Keratinocyte (primary cell): ENCODE measurements around the gene GPX3. TPM values are rescaled to one million over a fixed set of nuclear protein-coding genes. Genes with fewer than 3 reads are reported as not detected.

ENCODE experiments used
- DNase-seq: peaks from one replicate; pipeline ENCODE4 v3.0.0-alpha.2; 2011; ENCODE audit warnings: low read depth, missing footprints, low spot score
- FAIRE-seq: peaks from 2 replicates; lab custom pipeline; 2011; peaks lifted over from hg19 to GRCh38; lab: Jason Lieb, UNC
- H2AFZ ChIP-seq: 2 replicates; pipeline ENCODE4 v1.6.0; 2012; ENCODE audit warnings: low read length, control low read depth, inconsistent platforms; ENCODE audit not compliant: control insufficient read depth
- H3K27ac ChIP-seq: 2 replicates; pipeline ENCODE4 v1.5.1; 2011; ENCODE audit warnings: low read length; ENCODE audit not compliant: control insufficient read depth, insufficient read depth
- H3K27me3 ChIP-seq: 3 replicates; pipeline ENCODE4 v1.6.0; 2011; ENCODE audit warnings: low read length; ENCODE audit not compliant: control insufficient read depth, insufficient read depth; ENCODE audit errors: extremely low read depth
- H3K36me3 ChIP-seq, 2 experiments: 2 replicates in 1 of 2; 3 replicates in 1 of 2; pipeline ENCODE4 v1.5.1; 2011; ENCODE audit warnings: low read length in 2 of 2, mild to moderate bottlenecking in 1 of 2; ENCODE audit not compliant: control insufficient read depth in 2 of 2, insufficient read depth in 2 of 2; ENCODE audit errors: extremely low read depth in 1 of 2
- H3K4me1 ChIP-seq: 3 replicates; pipeline ENCODE4 v1.5.1; 2011; ENCODE audit warnings: low read length; ENCODE audit not compliant: control insufficient read depth, insufficient read depth; ENCODE audit errors: extremely low read depth
- H3K4me2 ChIP-seq: 3 replicates; pipeline ENCODE4 v1.6.0; 2011; ENCODE audit warnings: low read depth, low read length; ENCODE audit not compliant: control insufficient read depth, insufficient read depth; ENCODE audit errors: extremely low read depth
- H3K4me3 ChIP-seq, 3 experiments: fragments of 200-600 bp in 1 of 3; sonication (generic) in 1 of 3; 2 replicates in 2 of 3; 3 replicates in 1 of 3; pipeline ENCODE4 v1.5.1; 2011 to 2016; ENCODE audit warnings: low read length in 3 of 3, mild to moderate bottlenecking in 3 of 3, control low read depth in 2 of 3, inconsistent platforms in 1 of 3, low read depth in 1 of 3, mixed read lengths in 1 of 3, mixed run types in 1 of 3, moderate library complexity in 1 of 3; ENCODE audit not compliant: control insufficient read depth in 2 of 3, insufficient read depth in 2 of 3; ENCODE audit errors: extremely low read depth in 1 of 3
- H3K79me2 ChIP-seq: 2 replicates; pipeline ENCODE4 v1.6.0; 2012; ENCODE audit warnings: low read length; ENCODE audit not compliant: control insufficient read depth, insufficient read depth
- H3K9ac ChIP-seq: 3 replicates; pipeline ENCODE4 v1.6.0; 2011; ENCODE audit warnings: low read length; ENCODE audit not compliant: control insufficient read depth, insufficient read depth; ENCODE audit errors: extremely low read depth
- H3K9me1 ChIP-seq: 3 replicates; pipeline ENCODE4 v1.6.0; 2011; ENCODE audit warnings: low read length; ENCODE audit not compliant: control insufficient read depth, insufficient read depth; ENCODE audit errors: extremely low read depth
- H3K9me3 ChIP-seq: 2 replicates; pipeline ENCODE4 v1.5.1; 2012; ENCODE audit warnings: low read depth, low read length; ENCODE audit not compliant: control insufficient read depth
- H4K20me1 ChIP-seq: 3 replicates; pipeline ENCODE4 v1.6.0; 2011; ENCODE audit warnings: low read length; ENCODE audit not compliant: control insufficient read depth, insufficient read depth; ENCODE audit errors: extremely low read depth
- EZH2 ChIP-seq: IDR thresholded peaks from one replicate; pipeline ENCODE4 v1.6.1; 2012; ENCODE audit warnings: inconsistent platforms, mild to moderate bottlenecking, low read length, moderate library complexity
- dilution Hi-C: fragments of 300-500 bp; cut with MboI; formaldehyde crosslinking; loops from one replicate; pipeline ENCODE4 v1.7.0; 2020; ENCODE audit warnings: low sequenced_read_pairs; ENCODE audit not compliant: extremely low pct_ligation_motif_present
- polyA plus RNA-seq, 5 experiments: library from polyadenylated mRNA; depleted of rRNA in 3 of 5; stranded (reverse) in 3 of 5; stranded (forward) in 1 of 5; unstranded in 1 of 5; fragments of >200 nt; gene quantifications; 1 replicate in 1 of 5; 2 replicates in 3 of 5; 3 replicates in 1 of 5; pipeline versions ENCODE4 v1.2.1 to v1.2.3, GENCODE V29; 2011 to 2012; ENCODE audit warnings: missing spikeins in 2 of 5, low read depth in 1 of 5, low replicate concordance in 1 of 5
- TF ChIP-seq, protein P1 (sequence below), 3 experiments: IDR thresholded peaks in 1 of 3; conservative IDR thresholded peaks in 1 of 3; optimal IDR thresholded peaks in 1 of 3; 2 replicates in 2 of 3; 3 replicates in 1 of 3; pipeline versions ENCODE3 to v1.5.1; 2011; ENCODE audit warnings: low read length in 3 of 3, mild to moderate bottlenecking in 3 of 3, moderate library complexity in 2 of 3, control low read depth in 1 of 3, inconsistent platforms in 1 of 3; ENCODE audit not compliant: insufficient read depth in 2 of 3; ENCODE audit errors: extremely low read depth in 1 of 3

GPX3 gene
- polyA plus RNA-seq, 1 donor (not counting 4 experiments of a cell fraction or from before 2014, with no cell fraction given), result 120 TPM

DNA sequence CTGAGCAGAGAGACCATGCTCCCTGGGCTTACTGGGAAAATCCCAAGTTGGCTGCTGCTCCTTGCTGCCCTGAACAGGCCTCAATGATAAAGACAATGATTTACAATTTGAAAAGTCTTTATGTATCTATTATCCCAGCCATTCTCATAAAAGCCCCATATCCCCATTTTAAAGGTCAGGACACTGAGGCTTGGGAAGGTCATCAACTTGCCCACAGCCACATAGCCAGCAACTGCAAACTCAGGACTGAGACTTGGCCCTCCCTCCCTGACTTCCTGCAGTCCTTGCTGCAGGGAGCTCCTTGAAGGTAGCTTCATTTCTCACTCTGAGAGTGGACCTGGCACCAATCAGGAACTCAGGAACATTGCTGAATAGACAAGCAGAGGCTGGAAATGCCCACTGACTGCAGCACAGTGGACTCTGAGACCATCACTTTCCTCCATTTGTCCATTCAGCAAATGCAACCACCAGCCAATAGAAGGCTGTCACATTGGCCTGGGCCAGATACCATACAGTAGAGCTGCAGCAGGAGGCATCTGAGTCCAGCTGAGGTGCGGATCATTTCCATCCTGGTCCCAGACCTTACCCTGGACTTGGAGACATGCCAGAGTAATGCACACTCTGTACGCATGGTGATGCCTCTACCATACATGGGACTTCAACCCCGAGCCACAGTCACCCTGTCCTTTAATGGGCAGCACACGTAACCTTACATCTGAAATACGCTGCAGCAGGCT, 42.2 kb downstream of the GPX3 start:
- TF ChIP-seq, protein P1, sequence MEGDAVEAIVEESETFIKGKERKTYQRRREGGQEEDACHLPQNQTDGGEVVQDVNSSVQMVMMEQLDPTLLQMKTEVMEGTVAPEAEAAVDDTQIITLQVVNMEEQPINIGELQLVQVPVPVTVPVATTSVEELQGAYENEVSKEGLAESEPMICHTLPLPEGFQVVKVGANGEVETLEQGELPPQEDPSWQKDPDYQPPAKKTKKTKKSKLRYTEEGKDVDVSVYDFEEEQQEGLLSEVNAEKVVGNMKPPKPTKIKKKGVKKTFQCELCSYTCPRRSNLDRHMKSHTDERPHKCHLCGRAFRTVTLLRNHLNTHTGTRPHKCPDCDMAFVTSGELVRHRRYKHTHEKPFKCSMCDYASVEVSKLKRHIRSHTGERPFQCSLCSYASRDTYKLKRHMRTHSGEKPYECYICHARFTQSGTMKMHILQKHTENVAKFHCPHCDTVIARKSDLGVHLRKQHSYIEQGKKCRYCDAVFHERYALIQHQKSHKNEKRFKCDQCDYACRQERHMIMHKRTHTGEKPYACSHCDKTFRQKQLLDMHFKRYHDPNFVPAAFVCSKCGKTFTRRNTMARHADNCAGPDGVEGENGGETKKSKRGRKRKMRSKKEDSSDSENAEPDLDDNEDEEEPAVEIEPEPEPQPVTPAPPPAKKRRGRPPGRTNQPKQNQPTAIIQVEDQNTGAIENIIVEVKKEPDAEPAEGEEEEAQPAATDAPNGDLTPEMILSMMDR (optimal IDR thresholded peaks at IDR 0.05 in 1 of 3, IDR thresholded peaks at IDR 0.05 in 1 of 3, conservative IDR thresholded peaks at IDR 0.05 in 1 of 3; ENCODE audit: extremely low read depth in 1 of 3, insufficient read depth in 2 of 3, low read length in 3 of 3), result no peak
- TF ChIP-seq EZH2, result no peak
- H3K4me3 ChIP-seq, result no peak overlapping the region
- H3K4me2 ChIP-seq, result no peak overlapping the region
- no peak for FAIRE-seq
- no peak overlapping the region for H3K9ac ChIP-seq
- H3K27me3 ChIP-seq, result no peaks in the 10 kb centered on the region
- peaks cover 2% of the 10 kb centered on the region for H4K20me1 ChIP-seq
- no peak for DNase-seq
- H3K9me1 ChIP-seq, result no peaks in the 10 kb centered on the region
- dilution Hi-C loops, result no loop called here
- H3K9me3 ChIP-seq, result no peaks in the 10 kb centered on the region
- peaks cover 4% of the 10 kb centered on the region for H3K4me1 ChIP-seq
- H3K36me3 ChIP-seq, result peaks cover 52 to 72% of the 10 kb centered on the region in 2 experiments
- H2AFZ ChIP-seq, result no peak overlapping the region
- H3K27ac ChIP-seq, result no peak overlapping the region
- H3K79me2 ChIP-seq, result peaks cover 44% of the 10 kb centered on the region

DNA sequence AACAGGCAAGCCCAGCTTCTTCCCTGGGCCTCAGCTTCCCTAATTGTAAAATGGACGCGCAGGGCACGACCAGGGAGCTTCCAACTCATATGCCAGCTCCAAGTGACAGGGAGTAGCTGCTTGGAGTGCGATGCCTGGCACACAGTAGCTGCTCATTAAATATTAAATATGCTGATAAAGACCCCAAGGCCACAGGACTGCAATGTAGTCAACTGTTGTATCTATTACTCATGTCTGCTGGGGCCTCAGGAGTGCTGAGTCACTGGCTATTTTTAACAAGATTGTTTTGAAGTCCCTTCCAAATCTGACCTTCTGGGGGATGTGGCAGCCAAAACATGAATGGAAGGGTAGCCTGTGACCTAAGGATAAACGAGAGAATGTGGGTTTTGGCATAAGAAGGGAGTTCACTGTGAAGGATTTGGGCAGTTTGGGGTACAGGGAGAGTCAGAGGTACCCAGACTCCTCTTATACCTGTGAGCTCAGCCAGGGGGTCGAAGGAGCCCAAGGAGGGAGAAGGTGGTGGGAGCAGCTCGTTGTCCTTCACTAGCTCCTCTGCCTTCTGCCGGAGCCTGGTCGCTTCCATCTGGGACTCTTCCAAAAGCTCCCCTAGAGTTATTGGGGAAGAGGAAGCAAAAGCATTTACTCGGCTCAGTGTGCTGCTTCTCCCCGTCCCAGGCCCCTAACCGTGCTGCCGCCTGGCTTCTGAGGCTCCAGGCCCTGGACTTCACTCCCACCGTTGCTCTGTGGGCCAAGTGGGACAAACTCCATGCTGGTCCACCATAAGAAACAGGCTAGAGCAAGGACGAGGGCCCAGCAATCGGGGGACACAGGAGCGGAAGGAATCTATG, 43.0 kb downstream of the GPX3 start:
- no peak for DNase-seq
- H2AFZ ChIP-seq, result no peak overlapping the region
- H3K4me3 ChIP-seq, result no peak overlapping the region

More for the DNA sequence above, 43.0 kb downstream of the GPX3 start:
- peaks cover 52% of the 10 kb centered on the region for H3K79me2 ChIP-seq
- H3K9me3 ChIP-seq, result no peaks in the 10 kb centered on the region
- no peak for FAIRE-seq
- peaks cover 50 to 67% of the 10 kb centered on the region in 2 experiments for H3K36me3 ChIP-seq
- H3K4me2 ChIP-seq, result no peak overlapping the region
- no peaks in the 10 kb centered on the region for H3K27me3 ChIP-seq
- peaks cover 4% of the 10 kb centered on the region for H3K4me1 ChIP-seq
- H3K9me1 ChIP-seq, result no peaks in the 10 kb centered on the region
- dilution Hi-C loops, result no loop called here
- no peak overlapping the region for H3K27ac ChIP-seq
- H3K9ac ChIP-seq, result no peak overlapping the region
- peaks cover 4% of the 10 kb centered on the region for H4K20me1 ChIP-seq
- TF ChIP-seq, protein P1 (optimal IDR thresholded peaks at IDR 0.05 in 1 of 3, IDR thresholded peaks at IDR 0.05 in 1 of 3, conservative IDR thresholded peaks at IDR 0.05 in 1 of 3; ENCODE audit: extremely low read depth in 1 of 3, insufficient read depth in 2 of 3, low read length in 3 of 3), result no peak
- no peak for TF ChIP-seq EZH2
